GM12892 (cell line): ENCODE measurements around the gene EGFR.

Experiments used
- POLR2A ChIP-seq: IDR thresholded peaks from 2 replicates; pipeline ENCODE4 v1.6.1; 2011; ENCODE audit warnings: low read depth, low read length, control low read depth
- POLR2AphosphoS5 ChIP-seq: IDR thresholded peaks from 2 replicates; pipeline ENCODE4 v1.6.1; 2011; ENCODE audit warnings: low read depth, low read length, control low read depth
- TAF1 ChIP-seq: IDR thresholded peaks from 2 replicates; pipeline ENCODE4 v1.6.1; 2011; ENCODE audit warnings: low read depth, mild to moderate bottlenecking, control low read depth, low read length, borderline replicate concordance

DNA sequence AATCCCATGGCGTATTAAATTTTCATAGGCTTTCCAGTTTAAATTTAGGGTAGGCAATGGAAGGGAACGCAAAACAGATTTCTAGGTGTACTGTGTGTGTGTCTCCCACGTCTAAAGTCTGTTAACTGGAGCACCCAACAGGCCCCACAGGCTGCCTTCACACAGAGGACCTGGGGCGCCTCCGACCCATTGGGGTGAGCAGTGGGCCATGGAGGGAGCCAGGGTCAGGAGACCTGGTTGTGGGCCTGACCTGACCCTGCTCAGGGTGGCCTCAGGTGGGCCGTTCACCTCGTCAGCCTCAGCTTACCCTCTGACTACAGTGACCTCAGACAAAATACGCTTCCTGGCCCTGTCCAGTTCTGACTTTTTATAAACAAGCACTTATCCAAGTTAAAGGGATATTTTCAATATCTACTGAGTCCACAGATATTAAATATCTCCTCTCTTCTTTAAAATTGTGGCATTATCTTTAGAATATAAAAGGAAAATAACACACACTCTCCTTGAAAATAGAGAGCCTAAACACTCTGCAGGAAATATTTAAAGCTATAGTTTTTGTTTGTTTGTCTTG lies 159.6 kb downstream of the EGFR start:
- TF ChIP-seq TAF1 (no peak), POLR2A (no peak), POLR2AphosphoS5 (no peak)
